Mucosa of rectum (tissue), 2 donors: ENCODE data around the gene MAN1C1.
A peak's percentile ranks its signal among the peaks of the same experiment; 100 is the strongest.

Source experiments
- H3K27ac ChIP-seq, 2 donors: one replicate each; pipeline ENCODE4 v1.7.0; 2013; ENCODE audit warnings: inconsistent platforms in 2 of 2, low read depth in 2 of 2, low read length in 2 of 2
- H3K27me3 ChIP-seq, 2 donors: one replicate each; pipeline ENCODE4 v1.7.0; 2013; ENCODE audit warnings: low read length in 2 of 2; ENCODE audit not compliant: control insufficient read depth in 2 of 2, insufficient read depth in 2 of 2
- H3K36me3 ChIP-seq, 2 donors: one replicate each; pipeline ENCODE4 v1.7.0; 2013; ENCODE audit warnings: low read length in 2 of 2; ENCODE audit not compliant: control insufficient read depth in 2 of 2, insufficient read depth in 2 of 2
- H3K4me1 ChIP-seq, 2 donors: one replicate each; pipeline ENCODE4 v1.7.0; 2013; ENCODE audit warnings: low read length in 2 of 2, mild to moderate bottlenecking in 1 of 2; ENCODE audit not compliant: control insufficient read depth in 2 of 2, insufficient read depth in 2 of 2
- H3K4me3 ChIP-seq, 2 donors: one replicate each; pipeline ENCODE4 v1.7.0; 2013; ENCODE audit warnings: low read length in 2 of 2
- H3K9ac ChIP-seq, 2 donors: one replicate each; pipeline ENCODE4 v1.7.0; 2013; ENCODE audit warnings: low read length in 2 of 2, low read depth in 1 of 2, mild to moderate bottlenecking in 1 of 2
- H3K9me3 ChIP-seq, 2 donors: one replicate each; pipeline ENCODE4 v1.7.0; 2013; ENCODE audit warnings: low read length in 2 of 2; ENCODE audit not compliant: control insufficient read depth in 2 of 2
- donor health status: healthy.
- donor health status: Normal muscosa, but diverticular disease.

The MAN1C1 gene

DNA sequence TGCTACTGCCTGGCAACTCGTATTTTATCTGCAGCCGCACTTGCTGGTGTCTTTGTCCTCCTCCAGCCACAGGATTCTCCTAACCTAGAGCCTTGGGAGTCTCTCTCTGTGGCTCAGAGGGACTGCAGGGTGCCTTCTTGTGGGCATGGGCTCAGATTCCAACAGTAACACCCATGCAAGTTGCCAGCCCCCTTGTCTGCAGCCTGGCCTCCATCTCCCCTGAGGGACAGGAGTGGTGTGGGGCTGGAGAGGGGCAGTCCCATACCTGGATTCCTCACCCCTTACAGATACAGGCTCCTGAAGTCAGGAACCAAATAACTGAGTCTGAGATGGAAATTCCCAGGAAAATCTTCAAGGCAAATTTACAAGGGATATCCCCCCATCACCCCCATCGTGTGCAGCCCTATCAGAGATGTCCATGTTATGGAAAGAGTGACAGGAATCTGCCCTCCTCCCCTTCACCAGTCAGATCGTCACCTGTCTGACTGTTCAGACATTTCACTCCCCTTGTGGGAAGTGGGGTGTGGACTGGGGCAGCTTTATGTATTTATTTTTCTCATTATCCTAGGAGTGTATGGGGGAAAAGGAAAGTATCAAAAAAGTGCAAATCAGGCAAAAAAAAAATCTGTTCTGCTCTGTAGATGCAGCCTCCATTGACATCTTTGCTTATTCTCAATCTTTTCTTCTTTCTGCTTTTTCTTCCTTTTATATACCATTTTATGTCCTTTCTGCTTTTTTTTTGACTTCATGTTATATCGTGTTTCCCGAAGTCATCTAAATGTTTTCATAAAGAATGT lies 70.8 kb downstream of the MAN1C1 start:
- H3K27me3 ChIP-seq: no peaks in the 10 kb centered on the region

DNA sequence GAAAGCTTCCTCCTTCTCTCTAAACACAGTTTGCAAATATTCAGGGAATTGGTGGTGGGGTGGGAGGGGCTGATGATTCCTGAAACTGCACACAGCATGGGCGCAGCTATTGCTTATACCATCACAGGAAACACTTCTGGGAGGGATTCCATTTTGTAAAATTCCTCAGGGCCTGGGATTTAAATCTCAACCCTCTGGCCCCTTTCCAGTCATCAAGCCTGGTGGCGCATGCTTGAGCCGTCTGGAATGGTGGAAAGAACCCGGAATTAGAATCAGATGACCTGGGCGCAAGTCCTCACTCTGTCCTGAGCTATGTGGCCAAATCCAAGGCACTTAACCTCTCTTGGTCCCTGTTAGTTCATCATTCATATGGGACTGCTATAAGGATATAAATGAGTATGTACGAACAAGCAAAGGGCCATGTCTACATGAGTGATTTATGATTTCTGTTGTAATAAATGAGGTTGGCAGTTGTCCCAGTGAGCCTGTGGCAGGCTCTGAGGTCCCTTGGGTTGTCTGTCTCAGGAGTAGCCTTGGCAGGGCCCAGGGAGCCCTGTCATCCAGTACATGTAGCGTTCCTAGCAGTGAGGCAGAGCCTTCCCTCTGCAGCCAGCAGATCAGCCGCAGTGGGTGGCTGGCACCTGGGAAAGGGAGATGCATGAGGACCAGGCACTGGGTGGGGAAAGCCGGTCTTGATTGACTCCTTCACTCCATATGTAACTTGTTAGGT lies 72.0 kb downstream of the MAN1C1 start:
- H3K9ac ChIP-seq: no peak overlapping the region
- peak overlapping the region in 1 of 2 donors; percentile 50 for H3K27ac ChIP-seq

More for the DNA sequence above, 70.8 kb downstream of the MAN1C1 start:
- Histone ChIP-seq H3K36me3 (no peaks in the 10 kb centered on the region), H3K4me1 (peaks cover 2 to 8% of the 10 kb centered on the region in 2 donors), H3K4me3 (no peak overlapping the region), H3K9me3 (no peaks in the 10 kb centered on the region), H3K27ac (no peak overlapping the region), H3K9ac (no peak overlapping the region)

DNA sequence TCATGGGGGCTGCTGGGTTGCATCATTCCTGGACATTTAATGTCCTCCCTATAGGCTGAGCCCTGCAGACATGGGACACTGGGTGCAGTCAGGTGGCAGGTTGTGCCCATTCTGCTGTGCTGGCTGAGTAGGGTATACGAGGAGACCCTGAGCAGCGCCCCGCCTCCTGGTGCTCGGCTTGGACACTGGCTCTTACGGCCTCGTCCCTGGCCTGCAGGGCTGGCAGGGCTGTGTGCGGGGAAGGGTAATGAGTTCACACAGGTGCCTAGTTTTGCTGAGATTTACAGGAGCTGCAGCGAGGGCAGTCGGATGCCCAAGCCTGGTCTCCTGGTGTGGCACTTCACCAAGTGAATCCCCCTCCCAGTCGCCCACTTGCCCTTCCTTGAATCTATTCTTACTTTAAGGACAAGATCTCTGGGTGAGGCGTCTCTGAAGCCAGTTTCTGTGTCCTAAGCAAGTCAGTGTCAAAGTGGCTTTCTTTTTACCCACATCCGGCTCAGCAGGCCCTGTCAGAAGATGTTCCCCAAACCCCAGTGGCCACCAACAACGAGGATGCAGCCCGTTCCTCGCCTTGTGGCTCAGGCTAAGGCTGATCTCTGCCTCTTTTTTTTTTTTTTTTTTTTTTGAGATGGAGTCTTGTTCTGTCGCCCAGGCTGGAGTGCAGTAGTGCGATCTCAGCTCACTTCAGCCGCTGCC lies 73.2 kb downstream of the MAN1C1 start:
- Histone ChIP-seq H3K4me3 (no peak overlapping the region), H3K4me1 (peaks cover 7 to 13% of the 10 kb centered on the region in 2 donors), H3K36me3 (no peaks in the 10 kb centered on the region), H3K27me3 (no peaks in the 10 kb centered on the region), H3K27ac (no peak overlapping the region), H3K9ac (no peak overlapping the region), H3K9me3 (no peaks in the 10 kb centered on the region)

More for the DNA sequence above, 72.0 kb downstream of the MAN1C1 start:
- no peak overlapping the region for H3K4me3 ChIP-seq
- no peaks in the 10 kb centered on the region for H3K9me3 ChIP-seq
- H3K27me3 ChIP-seq: no peaks in the 10 kb centered on the region
- no peaks in the 10 kb centered on the region for H3K36me3 ChIP-seq
- peaks cover 2 to 8% of the 10 kb centered on the region in 2 donors for H3K4me1 ChIP-seq

DNA sequence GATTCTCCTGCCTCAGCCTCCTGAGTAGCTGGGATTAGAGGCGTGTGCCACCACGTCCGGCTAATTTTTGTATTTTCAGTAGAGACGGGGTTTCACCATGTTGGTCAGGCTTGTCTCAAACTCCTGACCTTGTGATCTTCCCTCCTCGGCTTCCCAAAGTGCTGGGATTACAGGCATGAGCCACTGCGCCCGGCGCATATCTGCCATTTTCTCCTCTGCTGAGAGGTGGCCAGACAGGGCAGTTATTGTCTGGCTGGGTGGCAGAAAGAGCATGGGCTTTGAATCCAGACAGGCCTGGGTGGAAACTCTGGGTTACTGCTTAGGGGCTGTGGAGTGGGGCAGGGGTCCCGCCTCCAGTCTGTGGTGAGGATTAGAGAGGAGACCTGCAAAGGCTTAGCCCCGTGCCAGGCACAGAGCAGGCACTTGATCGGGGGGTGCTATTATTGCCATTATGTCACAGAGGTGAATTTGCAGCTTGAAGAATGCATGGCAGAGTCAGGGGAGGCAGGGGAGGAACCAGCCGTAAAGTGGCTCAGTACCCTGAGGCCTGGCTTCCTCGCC lies 73.9 kb downstream of the MAN1C1 start:
- Histone ChIP-seq H3K9ac (no peak overlapping the region), H3K36me3 (no peaks in the 10 kb centered on the region), H3K27ac (no peak overlapping the region), H3K9me3 (no peaks in the 10 kb centered on the region), H3K27me3 (no peaks in the 10 kb centered on the region), H3K4me3 (no peak overlapping the region), H3K4me1 (peaks cover 7 to 13% of the 10 kb centered on the region in 2 donors)

DNA sequence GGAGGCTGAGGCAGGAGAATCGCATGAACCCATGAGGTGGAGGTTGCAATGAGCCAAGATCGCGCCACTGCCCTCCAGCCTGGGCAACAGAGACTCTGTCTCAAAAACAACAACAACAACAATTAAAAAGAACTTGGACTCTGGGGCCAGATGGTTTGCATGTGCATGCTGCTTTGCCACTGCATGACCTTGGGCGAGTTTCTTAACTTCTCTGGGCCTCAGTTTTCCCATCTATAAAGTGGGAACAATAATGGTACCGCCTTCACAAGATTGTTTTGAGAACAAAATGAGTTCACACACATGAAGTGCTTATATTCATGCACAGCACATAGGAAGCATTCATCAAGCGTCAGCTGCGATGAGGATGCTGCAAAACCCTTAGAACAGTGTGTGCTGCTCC lies 74.6 kb downstream of the MAN1C1 start:
- H3K36me3 ChIP-seq: no peaks in the 10 kb centered on the region
- no peak overlapping the region for H3K27ac ChIP-seq
- no peak overlapping the region for H3K9ac ChIP-seq
- H3K4me1 ChIP-seq: peaks cover 7 to 13% of the 10 kb centered on the region in 2 donors
- no peaks in the 10 kb centered on the region for H3K27me3 ChIP-seq
- H3K4me3 ChIP-seq: no peak overlapping the region
- H3K9me3 ChIP-seq: no peaks in the 10 kb centered on the region

DNA sequence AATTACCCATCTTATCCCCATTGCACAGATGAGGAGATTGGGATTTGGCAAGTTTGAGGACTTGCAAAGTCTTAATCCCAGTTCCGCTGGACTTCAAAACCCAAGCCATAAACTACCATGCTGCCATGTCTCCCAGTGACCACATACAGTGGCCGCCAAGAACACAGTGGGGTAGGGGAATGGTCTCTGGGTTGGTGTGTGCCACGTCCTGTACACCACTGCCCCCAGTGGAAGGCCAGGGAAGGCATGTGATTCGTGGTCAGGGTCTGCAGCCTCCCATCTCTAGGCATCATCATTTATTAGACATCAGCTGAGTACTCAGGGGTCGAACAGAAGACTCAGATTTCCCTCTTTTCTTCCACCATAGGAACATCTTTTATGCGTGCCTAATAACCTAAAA lies 76.0 kb downstream of the MAN1C1 start:
- Histone ChIP-seq H3K4me3 (no peak overlapping the region), H3K9me3 (no peaks in the 10 kb centered on the region), H3K27ac (no peak overlapping the region), H3K27me3 (no peaks in the 10 kb centered on the region), H3K36me3 (no peaks in the 10 kb centered on the region), H3K9ac (no peak overlapping the region), H3K4me1 (peaks cover 7 to 13% of the 10 kb centered on the region in 2 donors)

DNA sequence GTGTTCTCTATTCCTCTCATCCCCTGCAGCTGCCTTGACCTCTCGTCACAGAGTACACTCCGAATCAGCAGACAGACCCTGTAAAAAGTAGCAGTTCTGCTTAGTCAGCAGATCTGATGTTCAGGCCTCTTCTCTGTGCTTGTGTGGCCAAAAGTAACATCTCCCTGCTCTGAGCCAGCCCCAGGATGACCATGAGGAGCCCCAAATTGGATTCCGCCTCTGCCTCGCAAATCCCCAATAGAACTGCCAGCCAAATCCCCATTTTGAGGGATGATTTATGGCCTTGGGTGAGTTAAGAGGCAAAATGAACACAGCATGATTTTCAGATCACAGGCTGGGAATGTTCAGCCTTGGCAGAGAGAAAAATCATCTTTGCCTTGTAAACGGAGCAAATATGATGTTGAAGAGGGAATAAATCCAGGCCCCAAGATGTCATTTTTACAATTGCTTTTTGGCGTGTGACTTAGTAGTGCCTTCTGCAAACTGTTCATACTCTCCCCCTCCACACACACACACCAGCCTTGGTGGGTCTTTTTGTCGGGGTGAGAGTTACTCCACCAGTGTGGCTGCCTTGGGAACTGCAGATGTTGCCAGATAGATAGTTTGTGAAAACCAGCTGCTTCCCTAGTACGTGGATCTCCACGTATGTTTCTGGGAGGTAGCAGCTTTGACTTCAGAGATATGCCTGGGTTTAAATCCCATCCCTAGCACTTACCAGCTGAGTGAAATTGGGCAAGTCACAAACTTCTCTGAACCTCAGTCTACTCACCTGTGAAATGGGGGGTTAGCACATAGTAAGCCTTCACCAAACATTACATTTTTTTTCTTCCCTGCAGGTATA lies 77.8 kb downstream of the MAN1C1 start:
- H3K9ac ChIP-seq: no peak overlapping the region
- no peaks in the 10 kb centered on the region for H3K36me3 ChIP-seq
- H3K27me3 ChIP-seq: no peaks in the 10 kb centered on the region
- peaks cover 5% of the 10 kb centered on the region in 2 donors for H3K4me1 ChIP-seq
- no peaks in the 10 kb centered on the region for H3K9me3 ChIP-seq
- H3K4me3 ChIP-seq: no peak overlapping the region
- H3K27ac ChIP-seq: peak overlapping the region; percentile 60 to 76

DNA sequence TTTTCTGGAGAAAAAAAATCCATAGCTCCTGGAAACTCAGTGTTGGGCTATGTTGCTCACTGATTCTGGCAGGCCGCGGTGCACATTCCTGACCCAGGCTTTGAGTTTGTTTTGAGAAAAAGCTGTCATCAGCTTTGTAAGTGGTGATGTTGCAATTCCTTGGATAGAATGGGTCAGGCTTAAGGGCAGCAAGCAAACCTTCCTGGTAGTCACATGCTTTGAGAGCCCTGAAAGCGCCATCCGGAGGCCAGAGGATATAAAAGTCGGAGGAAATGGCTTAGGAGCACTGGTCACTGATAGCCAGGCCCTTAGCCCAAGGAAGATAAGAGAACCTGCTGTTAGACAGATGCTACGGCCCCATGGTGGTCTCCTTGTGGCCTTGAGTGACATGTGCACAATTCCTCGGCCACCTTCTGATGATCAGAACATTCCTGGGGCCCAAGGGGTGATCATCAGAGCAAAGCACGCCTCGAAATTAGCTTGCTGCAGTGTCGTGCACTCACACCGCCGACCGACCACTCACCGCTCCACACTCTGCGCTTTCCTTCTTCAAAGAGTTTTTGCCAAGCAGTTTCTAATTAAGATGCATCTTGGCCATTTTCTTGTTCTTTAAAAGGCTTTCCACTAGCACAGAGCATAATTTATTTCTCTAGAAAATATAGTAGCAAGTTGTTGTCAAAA lies 78.6 kb downstream of the MAN1C1 start:
- Histone ChIP-seq H3K9ac (no peak overlapping the region), H3K9me3 (no peaks in the 10 kb centered on the region), H3K4me1 (peaks cover 5% of the 10 kb centered on the region in 2 donors), H3K27me3 (no peaks in the 10 kb centered on the region), H3K4me3 (no peak overlapping the region), H3K36me3 (no peaks in the 10 kb centered on the region), H3K27ac (peak overlapping the region; percentile 60 to 76)

DNA sequence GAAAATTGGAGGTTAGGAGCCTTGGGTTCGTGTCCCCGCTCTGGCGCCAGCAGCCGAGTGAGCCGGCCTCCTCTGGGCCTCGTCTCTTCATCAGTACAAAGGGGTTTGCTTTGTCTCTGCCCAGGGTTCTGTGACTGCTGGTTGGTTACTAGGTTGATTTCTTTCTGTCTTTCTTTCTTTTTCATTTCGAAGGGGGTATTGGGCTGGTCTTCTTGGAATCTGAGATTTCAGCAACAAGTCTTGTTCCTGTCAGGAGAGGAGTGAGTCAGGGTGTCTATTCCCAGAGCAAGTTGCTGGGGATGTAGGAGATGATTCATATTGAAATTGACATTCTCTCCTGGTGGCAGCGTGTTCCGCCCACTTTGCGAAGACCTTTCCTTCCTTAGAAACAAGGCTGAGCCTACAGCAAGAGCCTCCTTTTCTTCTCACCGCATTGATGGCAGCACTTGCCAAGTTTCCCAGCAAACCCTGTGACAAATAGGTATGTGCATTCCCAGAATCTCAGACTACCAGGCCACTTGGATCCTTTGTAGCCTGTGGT lies 79.2 kb downstream of the MAN1C1 start:
- Histone ChIP-seq H3K27me3 (no peaks in the 10 kb centered on the region), H3K36me3 (no peaks in the 10 kb centered on the region), H3K4me1 (peaks cover 5% of the 10 kb centered on the region in 2 donors), H3K9ac (no peak overlapping the region), H3K9me3 (no peaks in the 10 kb centered on the region), H3K27ac (peak overlapping the region in 1 of 2 donors; percentile 62), H3K4me3 (no peak overlapping the region)
